ENCODE data around the gene EBF3.

The EBF3 gene

DNA sequence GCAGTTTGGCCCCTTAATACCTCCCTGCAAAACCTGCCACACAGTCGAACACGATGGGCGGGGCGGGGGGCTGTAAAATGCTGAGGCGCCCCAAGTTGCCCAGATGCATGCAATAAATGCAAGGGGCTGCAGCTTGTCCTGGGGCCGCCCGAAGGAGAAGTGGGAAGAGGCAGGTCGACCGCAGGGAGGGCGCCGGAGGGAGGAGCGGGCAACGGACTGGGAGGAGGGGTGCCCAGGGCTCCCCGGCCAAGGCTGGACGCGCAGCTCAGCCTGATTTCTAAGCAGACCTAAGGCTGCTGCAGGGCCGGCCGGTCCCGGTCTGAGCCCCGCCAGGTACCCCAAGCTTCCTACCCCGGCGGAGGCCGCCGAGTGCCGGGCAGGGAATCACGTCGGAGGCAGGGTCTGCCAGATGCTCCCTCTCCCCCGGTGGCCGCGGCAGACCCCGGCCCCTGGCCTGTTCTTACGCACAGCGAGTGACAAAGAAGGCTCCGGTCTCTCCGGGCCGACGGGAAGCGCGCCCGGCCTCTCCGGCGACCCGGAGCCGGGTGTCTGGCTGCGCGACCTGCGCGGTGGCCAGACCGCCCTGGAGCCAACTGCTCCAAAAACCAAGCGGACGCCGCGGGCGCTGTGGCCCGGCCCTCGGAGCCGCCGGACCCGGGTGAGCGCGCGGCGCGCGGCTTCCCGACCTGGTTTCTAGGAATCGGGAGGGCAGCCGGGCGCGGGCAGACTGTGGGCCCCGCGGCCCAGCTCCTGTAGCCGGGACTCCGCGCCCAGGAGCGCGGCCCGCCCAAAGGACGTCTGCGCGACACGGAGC is 744 bp upstream of the EBF3 start:
- Histone ChIP-seq H2AFZ (ENCODE audit: low read depth, low read length) (no peak overlapping the region), H3K9me3 (ENCODE audit: insufficient read depth, low read length) (no peaks in the 10 kb centered on the region), H4K20me1 (ENCODE audit: insufficient read depth, low read length) (no peaks in the 10 kb centered on the region), H3K9ac (ENCODE audit: low read length) (no peak overlapping the region), H3K4me2 (ENCODE audit: low read length) (no peak overlapping the region), H3K4me1 (ENCODE audit: low read length) (no peaks in the 10 kb centered on the region), H3K79me2 (ENCODE audit: low read length) (no peaks in the 10 kb centered on the region), H3K27me3 (ENCODE audit: low read depth, low read length) (no peaks in the 10 kb centered on the region), H3K36me3 (replicated peaks; ENCODE audit: low read depth, low read length) (no peaks in the 10 kb centered on the region), H3K27ac (ENCODE audit: low read length) (no peak overlapping the region), H3K4me3 (ENCODE audit: low read length) (no peak overlapping the region)
- no peak for TF ChIP-seq EZH2phosphoT487 (IDR thresholded peaks at IDR 0.05; ENCODE audit: low read depth)
- TF ChIP-seq, protein P1, sequence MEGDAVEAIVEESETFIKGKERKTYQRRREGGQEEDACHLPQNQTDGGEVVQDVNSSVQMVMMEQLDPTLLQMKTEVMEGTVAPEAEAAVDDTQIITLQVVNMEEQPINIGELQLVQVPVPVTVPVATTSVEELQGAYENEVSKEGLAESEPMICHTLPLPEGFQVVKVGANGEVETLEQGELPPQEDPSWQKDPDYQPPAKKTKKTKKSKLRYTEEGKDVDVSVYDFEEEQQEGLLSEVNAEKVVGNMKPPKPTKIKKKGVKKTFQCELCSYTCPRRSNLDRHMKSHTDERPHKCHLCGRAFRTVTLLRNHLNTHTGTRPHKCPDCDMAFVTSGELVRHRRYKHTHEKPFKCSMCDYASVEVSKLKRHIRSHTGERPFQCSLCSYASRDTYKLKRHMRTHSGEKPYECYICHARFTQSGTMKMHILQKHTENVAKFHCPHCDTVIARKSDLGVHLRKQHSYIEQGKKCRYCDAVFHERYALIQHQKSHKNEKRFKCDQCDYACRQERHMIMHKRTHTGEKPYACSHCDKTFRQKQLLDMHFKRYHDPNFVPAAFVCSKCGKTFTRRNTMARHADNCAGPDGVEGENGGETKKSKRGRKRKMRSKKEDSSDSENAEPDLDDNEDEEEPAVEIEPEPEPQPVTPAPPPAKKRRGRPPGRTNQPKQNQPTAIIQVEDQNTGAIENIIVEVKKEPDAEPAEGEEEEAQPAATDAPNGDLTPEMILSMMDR (IDR thresholded peaks at IDR 0.05; ENCODE audit: low read depth, low read length) = no peak

DNA sequence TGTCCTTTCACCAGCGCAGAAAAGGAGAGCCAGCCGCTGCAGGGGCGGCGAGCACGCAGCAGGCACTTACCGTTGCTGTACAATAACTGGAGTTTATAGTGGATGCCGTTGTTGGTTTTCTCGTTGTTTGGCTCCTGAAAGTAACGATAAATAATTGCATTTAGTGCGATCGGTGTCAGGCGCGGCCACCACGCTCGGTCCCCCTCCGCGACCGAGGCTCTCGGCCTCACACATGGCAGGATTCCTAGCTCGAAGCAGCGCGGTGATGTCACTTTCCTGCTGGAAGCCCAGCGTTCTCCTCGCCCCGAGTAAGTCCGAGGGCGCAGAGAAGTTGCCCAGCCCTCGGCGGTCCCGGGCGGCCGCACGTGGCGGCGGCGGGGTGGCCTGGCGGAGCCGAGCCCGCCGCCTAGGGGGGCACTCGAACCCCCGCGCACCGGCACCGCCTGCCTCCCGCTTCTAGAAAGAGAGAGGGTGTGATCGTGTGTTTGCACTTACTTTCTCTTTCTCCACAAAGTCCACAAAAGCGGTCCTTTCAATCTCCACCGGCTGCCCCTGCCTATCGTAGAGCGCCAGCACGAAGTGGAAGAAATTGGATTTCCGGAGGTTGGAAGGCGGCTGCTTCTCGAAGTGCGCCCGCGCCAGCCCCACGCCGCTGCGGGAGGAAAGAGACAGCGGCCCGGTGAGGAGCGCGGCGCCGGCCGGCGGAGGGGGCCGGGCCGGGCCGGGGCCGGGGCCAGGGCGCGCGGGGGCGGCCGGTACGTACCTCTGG is 1.0 kb downstream of the EBF3 start:
- H3K27ac ChIP-seq (ENCODE audit: low read length) = no peak overlapping the region
- H3K79me2 ChIP-seq (ENCODE audit: low read length) = no peaks in the 10 kb centered on the region
- H3K4me3 ChIP-seq (ENCODE audit: low read length) = no peak overlapping the region
- no peaks in the 10 kb centered on the region for H3K9me3 ChIP-seq (ENCODE audit: insufficient read depth, low read length)
- no peaks in the 10 kb centered on the region for H3K36me3 ChIP-seq (replicated peaks; ENCODE audit: low read depth, low read length)
- H3K4me1 ChIP-seq (ENCODE audit: low read length) = no peaks in the 10 kb centered on the region
- no peaks in the 10 kb centered on the region for H3K27me3 ChIP-seq (ENCODE audit: low read depth, low read length)
- H3K9ac ChIP-seq (ENCODE audit: low read length) = no peak overlapping the region
- TF ChIP-seq, protein P1 (IDR thresholded peaks at IDR 0.05; ENCODE audit: low read depth, low read length) = no peak
- TF ChIP-seq EZH2phosphoT487 (IDR thresholded peaks at IDR 0.05; ENCODE audit: low read depth) = no peak
- H2AFZ ChIP-seq (ENCODE audit: low read depth, low read length) = no peak overlapping the region
- no peak overlapping the region for H3K4me2 ChIP-seq (ENCODE audit: low read length)
- no peaks in the 10 kb centered on the region for H4K20me1 ChIP-seq (ENCODE audit: insufficient read depth, low read length)

DNA sequence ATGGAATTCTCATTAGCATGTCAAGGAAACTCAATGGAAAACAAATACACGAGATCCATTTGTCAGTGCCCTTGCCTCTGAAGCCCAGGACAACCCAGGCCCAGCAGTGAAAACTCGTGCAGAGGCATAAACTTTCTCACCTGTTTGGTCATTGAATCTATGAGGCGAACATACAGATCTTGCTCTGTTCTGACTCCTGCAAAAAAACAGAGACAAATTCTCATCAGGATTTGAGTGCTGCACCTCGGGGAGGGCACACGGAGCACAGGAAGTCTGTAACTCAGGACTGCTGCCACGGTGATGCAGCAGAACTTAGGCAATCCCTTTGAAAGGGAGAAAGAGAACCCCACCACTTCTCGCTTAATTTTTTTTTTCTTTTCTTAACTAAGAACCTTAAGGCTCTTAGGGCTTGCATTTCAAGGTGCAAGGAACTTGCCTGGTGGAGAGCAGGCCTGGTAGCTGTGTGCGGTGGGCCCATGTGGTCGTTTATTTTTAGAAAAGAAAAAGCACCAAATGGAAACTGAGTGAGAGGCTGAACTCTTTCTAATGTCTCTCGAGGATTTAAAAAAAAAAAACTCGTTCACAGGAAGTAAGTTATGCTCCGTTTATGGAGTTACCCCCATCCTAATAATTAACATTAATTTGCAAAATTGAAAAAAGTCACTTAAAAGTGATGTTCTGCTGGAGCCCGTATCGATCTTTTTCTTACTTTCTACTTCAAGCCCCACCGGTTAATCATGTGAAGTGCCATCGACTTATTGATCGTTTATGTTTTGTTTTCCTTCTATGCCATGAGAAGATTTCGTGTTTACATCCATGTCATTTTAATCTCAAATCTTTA is 1.8 kb downstream of the EBF3 start:
- Histone ChIP-seq H3K4me2 (ENCODE audit: low read length) (no peak overlapping the region), H3K27ac (ENCODE audit: low read length) (no peak overlapping the region)

More for the DNA sequence above, 1.8 kb downstream of the EBF3 start:
- no peak for TF ChIP-seq EZH2phosphoT487 (IDR thresholded peaks at IDR 0.05; ENCODE audit: low read depth)
- TF ChIP-seq, protein P1 (IDR thresholded peaks at IDR 0.05; ENCODE audit: low read depth, low read length) = no peak
- no peaks in the 10 kb centered on the region for H3K27me3 ChIP-seq (ENCODE audit: low read depth, low read length)
- H3K9me3 ChIP-seq (ENCODE audit: insufficient read depth, low read length) = no peaks in the 10 kb centered on the region
- no peaks in the 10 kb centered on the region for H3K4me1 ChIP-seq (ENCODE audit: low read length)
- H3K79me2 ChIP-seq (ENCODE audit: low read length) = no peaks in the 10 kb centered on the region
- H4K20me1 ChIP-seq (ENCODE audit: insufficient read depth, low read length) = no peaks in the 10 kb centered on the region
- no peak overlapping the region for H2AFZ ChIP-seq (ENCODE audit: low read depth, low read length)
- H3K36me3 ChIP-seq (replicated peaks; ENCODE audit: low read depth, low read length) = no peaks in the 10 kb centered on the region
- no peak overlapping the region for H3K4me3 ChIP-seq (ENCODE audit: low read length)
- H3K9ac ChIP-seq (ENCODE audit: low read length) = no peak overlapping the region
